UCSD-AML1 (cell line): ENCODE measurements around the gene UBAP2L.
"Not testable (repeated sequence)": the region's sequence is repeated elsewhere in the genome, so short reads cannot be mapped to it uniquely, and the experiment has no call there.

Experiments used
- DNase-seq: peaks from one replicate; lab custom pipeline; 2025; ENCODE audit not compliant: unreplicated experiment; lab: John Stamatoyannopoulos, UW

UBAP2L gene

DNA sequence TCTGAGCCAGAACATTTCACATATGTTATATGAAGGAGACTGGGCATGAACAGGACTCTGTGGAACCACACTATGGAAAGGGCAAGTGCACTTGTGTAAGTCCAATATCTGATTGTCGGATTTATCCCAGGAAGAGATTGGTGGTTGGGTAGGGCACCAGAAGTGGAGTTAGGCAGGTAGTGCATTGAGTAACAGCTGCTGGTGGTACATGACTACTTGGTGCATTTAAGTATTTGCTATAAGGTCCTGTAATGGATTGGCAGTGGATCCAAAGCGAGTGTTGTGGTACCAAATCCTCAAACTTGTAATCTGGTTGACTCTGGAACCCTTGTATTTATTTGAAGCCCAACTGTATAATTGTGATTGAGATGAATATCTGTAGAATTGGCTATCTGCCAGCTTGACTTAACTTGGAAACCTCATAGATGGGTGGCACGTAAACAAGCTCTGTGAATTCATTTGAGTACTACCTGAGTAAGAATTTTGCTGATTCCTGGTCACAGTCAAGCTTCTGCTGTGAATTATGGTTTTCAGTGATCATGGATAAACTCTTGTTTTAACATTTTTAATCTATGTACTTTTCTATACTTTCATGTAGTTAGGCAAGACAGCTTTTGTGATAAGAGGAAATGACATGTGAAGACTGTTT lies 21.1 kb downstream of the UBAP2L start:
- DNase-seq = no peak

DNA sequence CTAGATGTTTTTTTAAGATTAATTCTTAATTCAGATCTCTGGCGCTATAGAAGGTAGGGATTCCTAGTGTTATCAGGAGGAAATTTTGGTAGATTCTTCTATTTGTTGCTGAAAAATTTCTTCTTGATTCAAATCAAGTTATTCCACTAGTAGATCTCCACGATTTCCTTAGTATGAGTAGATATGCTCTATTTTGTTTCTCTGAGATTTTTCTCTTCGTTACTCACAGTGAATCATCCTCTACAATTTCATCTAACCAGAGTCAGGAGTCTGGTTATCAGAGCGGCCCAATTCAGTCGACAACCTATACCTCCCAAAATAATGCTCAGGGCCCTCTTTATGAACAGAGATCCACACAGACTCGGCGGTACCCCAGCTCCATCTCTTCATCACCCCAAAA lies 32.9 kb downstream of the UBAP2L start:
- no peak for DNase-seq

DNA sequence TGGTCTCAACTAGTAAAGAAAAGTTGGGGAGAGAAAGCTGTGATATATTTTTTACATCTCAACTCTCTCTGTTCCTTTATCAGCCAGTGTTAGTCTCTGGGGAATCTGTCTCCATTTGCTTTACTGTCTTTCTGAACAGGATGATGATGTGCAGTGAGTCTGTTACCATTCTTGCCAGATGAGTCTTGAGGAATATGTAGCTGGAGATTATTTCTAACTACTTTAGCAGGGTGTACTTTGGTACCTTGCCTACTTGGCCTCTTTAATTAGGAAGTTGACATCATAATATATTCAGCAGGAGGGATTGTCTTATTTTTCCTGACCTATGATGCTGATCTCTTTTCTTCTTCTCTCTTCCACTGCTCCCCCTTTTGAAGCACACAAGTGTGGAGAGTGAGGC lies 35.9 kb downstream of the UBAP2L start:
- DNase-seq = no peak

DNA sequence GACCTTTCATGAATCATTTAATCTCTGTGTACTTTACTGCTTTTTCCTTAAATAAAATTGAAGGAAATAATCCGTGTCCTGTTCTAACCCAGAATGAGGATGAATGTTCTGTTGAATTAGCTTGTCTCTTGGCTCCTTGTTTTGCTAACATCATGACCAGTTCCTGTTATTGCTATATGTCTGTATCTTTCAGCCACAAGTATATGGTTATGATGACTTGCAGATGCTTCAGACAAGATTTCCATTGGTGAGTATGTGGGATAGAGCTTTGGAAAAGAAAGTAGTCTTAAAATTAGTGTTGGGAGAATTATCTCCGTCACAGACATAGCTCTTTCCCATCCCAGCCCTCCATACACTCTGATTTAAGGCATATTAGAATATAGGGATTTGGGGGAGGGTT lies 38.0 kb downstream of the UBAP2L start:
- no peak for DNase-seq

DNA sequence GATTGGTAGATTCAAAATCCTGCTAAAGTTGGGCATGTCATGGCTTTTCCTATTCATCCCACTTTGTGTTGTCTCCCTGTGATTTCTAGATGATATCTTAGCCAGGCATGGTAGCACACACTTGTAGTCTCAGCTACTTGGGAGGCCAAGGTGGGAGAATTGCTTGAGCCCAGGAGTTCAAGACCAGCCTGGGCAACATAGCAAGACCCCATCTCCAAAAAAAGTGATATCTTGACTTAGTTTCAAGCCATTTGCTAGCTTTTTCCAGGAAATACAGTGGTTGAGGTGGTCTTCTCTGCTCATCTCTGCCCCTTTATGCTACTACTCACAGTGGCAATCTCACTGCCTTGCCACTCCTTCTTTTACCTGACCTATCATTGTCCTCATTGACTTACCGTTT lies 39.4 kb downstream of the UBAP2L start:
- DNase-seq = no peak

DNA sequence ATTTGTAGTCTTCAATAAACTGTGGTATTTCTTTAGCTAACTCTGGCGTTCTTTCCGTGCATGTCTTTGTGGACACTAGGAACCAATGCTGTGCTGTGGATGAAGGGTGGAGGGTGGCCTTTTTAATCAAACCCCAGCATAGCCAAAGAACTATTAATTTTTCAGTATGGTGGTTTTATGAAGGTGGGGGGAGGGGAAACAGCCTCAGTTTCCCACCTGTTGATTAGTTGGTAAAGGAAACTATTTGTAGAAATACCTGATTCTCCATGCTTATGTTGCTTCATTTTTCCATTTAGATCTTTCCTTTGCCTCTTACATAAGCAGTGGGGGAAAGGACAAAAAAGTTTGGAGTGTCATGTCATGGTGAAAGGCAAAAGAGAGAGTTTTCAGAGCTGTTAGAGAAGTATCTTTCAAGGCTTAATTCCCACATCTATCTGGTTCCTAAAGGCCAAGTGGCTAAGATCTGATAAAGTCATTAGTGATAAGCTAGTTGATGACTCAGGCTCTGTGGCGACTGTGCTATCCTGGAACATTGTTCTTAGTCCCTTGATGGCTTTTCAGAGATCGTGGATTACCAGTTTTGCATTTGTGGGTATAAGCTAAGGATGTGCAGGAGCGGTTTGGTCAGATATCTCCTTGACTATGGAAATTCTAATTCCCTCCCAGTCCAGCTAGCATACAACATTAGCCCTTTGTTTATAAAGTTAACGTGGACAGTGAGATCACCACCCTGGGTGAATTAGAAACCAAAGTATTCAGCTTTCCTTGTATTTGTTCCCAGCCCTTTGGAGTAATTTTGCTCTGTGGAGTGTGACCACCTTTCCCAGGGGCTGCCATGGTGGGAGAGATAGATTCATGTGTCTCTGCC lies 42.9 kb downstream of the UBAP2L start:
- no peak for DNase-seq

DNA sequence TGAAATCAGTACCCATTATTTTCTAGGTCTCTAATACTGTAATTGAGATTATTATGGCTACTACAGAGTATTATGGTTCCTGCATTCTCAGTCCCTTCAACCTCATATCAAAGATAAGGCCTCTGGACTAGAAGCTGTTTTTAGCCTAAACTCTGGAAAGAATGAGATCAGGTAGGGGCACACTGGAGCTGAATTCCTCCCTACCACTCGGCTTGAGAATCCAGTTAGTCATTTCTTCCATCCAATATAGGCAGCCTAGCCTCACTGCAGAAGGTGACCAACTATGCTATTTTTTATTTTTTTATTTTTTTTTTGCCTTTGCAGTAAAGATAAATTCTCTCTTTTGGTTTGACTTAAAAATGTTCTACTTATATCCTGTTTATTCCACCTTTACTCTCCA lies 43.7 kb downstream of the UBAP2L start:
- no peak for DNase-seq

DNA sequence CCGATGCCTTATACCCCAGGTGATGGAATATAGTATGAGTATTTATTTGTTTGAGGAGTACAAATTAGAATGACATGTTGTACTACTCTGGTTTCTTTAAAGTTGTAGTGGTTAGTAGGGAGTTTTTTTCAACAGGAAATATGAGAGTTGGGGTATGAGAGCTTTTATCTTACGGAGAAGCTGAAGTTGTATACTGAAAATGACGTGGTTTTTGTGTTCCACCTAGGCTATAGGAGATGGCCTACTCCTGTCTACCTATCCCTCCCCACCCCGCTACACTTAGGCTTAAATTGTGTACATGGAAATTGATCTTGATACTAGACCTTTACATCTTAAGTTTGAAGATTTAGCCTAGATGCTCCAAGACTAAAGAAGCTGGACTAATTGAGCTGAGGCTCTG lies 44.8 kb downstream of the UBAP2L start:
- no peak for DNase-seq

DNA sequence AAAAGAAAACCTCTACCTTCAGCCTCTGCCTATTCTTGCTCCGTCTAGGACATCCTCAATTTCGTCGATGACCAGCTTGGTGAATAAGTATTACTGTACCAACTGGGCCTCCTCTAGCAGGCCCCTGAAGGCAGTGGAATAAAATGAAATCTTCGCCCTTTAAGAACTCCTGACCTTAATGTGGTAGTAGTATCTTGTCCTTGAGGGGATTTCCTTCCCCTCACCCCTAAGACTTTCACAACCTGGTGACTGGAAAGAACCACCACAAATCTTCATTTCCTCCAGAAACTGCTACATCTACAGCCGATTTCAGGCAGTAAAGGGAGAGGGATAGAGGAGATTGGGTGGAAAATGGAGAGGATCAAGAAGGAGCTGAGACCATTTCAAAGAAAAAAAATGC lies 50.1 kb downstream of the UBAP2L start:
- DNase-seq = no peak

DNA sequence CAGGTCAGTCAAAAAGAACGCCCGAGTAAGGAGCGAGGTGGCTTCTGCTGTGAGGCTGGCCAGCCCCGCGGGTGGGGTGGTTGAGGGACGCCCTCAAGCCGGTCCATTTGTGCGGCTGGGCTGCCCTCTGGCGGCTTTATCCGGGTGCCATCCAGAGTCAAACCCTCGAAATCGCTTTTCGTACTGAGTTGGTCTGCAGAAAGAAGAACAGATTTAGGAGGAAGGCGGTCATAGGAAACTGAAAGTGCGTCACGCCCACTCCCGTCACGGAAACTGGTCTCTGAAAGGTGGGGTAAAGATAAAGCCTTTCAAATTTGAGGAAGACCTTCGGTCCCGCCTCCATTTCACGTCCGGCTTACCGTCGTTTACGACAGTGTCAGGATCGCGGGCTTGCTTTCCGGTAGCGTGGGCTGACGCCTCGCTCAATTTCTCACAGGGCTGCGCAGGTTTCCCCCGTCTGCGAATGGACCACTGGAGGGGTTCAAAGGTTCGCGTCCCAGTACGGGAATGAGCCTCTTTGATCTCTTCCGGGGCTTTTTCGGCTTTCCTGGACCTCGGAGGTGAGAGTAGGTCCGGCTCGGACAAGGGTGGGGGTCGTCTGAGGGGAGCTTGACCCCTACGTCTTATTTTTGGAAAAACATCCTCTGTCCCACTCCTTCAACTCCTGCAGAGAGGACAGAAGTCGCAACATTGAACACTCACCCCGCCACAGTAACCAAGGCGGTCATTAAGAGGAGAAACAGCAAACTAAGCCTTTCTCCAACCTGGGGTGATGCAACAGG lies 51.7 kb downstream of the UBAP2L start, which contains the start of gene HAX1:
Gene HAX1 (plus strand): TSS at position 413 of the 782 bp plus-strand sequence. CDS start 95 bp downstream, at position 508.
- DNase-seq = peak; percentile 96

DNA sequence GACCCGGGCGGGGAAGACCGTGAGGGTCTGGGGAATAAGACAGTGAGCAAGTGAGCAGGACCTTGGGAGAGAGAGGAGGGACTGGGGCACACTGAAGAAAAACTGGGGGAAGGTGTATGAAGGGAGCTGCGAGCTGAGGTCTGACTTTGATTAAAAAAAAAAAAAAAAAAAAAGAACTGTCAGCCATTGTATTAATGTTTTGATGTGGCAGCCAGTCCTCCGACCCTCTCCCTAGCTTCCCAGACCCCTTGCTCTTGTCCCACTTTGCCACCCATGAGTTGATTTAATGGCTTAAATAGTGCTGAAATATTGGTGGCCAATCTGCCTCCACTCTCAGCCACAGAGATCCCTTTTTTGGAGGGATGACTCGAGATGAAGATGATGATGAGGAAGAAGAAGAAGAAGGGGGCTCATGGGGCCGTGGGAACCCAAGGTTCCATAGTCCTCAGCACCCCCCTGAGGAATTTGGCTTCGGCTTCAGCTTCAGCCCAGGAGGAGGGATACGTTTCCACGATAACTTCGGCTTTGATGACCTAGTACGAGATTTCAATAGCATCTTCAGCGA lies 52.3 kb downstream of the UBAP2L start:
- DNase-seq = no peak

DNA sequence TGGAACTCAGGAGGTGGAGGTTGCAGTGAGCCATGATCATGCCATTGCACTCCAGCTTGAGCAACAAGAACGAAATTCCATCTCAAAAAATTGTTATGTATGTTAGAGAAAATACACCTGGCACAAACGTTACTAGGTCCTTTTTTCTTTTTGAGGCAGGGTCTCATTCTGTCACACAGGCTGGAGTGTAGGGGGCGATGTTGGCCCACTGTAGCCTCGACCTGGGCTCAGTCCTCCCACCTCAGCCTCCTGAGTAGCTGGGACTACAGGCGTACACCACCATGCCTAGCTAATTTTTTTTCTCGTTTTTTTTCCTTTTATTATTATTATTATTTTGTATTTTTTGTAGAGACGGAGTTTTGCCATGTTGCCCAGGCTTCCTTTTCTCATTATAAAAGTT lies 56.0 kb downstream of the UBAP2L start:
- peak; percentile 29 for DNase-seq

DNA sequence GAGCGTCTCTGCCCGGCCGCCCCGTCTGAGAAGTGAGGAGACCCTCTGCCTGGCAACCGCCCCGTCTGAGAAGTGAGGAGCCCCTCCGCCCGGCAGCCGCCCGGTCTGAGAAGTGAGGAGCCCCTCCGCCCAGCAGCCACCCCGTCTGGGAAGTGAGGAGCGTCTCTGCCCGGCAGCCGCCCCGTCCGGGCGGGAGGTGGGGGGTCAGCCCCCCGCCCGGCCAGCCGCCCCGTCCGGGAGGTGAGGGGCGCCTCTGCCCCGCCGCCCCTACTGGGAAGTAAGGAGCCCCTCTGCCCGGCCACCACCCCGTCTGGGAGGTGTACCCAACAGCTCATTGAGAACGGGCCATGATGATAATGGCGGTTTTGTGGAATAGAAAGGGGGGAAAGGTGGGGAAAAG lies 66.8 kb downstream of the UBAP2L start:
- not testable (repeated sequence) for DNase-seq

DNA sequence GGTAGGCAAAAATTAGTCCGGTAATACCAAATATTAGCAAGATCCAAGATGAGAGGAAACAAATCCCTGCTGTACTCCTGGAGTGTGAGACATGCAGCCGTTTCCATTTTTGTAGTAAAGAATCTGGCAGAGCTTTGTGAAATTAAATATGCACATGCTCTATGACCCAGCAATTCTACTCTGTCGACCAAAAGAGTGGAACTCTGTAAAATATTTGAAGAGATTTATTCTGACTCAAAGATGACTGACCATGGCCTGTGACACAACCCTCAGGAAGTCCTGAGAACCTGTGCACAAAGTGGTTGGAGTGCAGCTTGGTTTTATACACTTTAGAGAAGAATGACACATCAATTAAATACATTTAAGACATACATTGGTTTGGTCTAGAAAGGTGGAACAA lies 67.9 kb downstream of the UBAP2L start:
- DNase-seq = no peak

DNA sequence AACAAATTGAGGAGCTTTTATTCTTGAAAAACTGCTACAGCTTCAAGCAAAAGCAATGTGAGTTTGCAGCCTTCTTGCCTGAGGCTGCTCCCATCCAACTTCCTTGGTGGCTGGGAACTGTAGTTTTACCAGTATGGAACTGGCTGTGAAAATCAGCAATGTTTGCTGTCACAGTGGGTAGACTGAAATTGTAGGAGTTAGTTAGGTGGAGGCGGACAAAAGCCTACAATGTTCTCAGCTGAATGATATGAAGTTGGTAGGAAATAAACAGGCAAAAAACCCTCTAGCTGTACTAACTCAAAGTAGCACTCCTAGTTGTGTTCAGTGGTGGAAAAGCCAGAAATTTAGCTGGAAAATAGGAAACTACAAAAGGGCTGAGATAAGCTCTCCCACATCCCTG lies 70.2 kb downstream of the UBAP2L start:
- DNase-seq = no peak

DNA sequence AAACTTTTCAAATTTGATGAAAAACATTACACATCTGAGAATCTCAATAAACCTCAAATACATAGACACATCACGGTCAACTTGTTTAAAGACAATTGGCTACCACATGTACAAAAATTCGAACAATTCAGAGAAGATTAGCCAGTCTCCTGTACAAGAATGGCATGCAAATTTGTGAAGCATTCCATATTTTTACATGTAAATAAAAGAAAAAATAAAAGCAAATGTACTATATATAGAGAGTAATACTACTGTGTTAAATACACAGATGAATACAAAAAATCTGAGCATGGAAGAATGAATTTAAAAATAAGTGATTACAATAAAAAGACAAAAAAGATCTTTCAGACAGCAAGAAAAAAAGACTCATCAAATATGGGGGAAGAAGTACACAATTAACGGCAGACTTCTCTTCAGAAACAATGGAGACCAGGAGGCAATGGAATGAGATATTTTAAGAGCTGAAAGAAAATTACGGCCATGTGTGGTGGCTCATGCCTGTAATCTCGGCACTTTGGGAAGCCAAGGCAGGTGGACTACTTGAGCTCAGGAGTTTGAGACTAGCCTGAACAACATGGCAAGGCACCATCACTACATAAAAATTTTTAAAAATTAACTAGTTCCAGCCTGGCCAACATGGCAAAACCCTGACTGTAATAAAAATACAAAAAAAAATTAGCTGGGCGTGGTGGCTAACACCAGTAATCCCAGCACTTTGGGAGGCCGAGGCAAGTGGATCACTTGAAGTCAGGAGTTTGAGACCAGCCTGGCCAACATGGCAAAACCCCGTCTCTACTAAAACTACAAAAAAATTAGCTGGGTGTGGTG lies 74.9 kb downstream of the UBAP2L start:
- DNase-seq = no peak

DNA sequence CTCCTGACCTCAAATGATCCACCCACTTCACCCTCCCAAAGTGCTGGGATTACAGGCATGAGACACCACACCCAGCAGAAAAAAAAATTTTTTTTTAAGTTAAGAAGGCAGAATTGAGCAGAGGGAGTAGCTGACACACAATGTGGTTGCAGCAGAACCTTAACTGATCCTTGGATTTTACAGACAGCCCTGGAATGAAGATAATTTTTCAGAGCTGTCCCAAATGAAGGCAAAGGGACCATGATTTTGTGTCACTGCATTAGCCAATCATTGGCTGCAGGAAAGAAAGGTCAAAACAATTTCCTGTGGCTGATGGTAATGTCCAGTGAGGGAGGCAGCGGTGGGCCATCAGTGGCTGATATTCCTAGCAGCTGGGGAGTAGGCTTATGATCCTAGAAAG lies 80.8 kb downstream of the UBAP2L start:
- DNase-seq = no peak

DNA sequence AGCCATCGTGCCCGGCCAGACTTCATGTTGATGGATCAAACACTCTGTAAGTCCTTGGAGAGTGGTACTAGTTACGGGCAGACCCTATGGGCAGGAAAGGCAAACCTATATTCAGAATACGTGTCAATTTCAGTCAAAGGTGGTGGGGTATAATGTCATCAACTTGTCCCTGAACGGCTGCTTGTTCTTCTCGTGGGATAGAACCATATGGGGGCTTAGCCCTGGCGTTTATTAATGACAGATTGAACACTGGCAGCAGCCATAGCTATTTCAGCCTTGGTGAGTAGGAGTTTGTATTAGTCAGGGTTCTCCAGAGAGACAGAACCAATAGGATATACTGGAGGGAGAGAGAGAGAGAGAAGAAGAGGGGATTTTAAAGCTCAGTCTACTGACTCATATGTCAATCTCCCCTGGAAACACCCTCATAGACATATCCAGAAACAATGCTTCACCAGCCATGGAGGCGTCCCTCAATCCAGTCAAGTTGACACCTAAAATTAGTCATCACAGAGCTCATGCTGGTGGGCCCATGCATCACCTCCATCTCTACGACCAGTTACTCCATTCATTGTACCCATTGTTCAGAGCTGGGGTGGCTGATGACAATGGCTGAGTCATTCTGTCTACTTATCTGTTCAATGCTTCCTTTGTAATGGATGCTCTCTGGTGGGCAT lies 84.0 kb downstream of the UBAP2L start:
- DNase-seq = no peak

DNA sequence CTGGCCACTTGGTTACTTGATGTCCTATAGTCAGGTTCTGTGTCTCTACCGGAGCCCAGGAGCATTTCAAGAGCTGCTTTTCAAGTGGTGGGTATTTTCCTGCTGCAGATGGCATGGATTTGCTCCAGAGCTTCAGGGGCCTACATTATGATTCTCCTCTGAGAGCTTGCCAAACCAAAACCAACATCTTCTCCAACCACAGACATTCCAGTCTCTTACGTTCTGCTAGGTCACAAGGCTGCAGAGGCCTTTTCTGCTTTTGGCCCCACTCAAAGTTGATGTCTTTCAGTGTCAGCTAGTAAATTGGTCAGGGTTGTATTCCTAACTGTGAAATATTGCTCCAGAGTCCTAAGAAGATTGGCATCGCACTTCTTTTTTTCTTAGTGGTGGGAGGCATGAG lies 85.4 kb downstream of the UBAP2L start:
- no peak for DNase-seq

DNA sequence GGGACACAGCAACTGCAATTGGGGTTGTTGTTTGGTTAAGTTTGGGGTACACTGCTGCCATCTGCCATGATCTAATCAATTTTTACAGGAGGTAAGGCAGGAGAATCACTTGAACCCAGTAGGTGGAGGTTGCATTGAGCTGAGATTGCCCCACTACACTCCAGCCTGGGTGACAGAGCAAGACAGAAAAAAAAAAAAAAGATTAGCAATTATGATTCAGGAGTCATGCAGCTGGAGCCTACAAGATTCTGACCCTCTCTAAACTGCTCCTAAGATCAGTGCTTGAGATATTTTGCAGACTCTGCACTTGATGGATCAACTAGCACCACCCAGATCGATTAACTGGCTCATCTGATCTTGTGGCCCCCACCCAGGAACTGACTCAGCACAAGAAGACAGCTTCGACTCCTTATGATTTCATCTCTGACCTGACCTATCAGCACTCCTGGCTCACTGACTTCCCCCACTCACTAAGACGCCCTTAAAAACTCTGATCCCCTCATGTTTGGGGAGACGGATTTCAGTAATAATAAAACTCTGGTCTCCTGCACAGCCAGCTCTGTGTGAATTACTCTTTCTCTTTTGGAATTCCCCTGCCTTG lies 87.0 kb downstream of the UBAP2L start:
- not testable (repeated sequence) for DNase-seq
